ENCODE data around the gene NDUFAF5.
A peak's percentile ranks its signal among the peaks of the same experiment; 100 is the strongest.

Gene NDUFAF5

GRCh38 chr20:13778827-13779226 is 6.0 kb upstream of the NDUFAF5 start:
- TF ChIP-seq, protein P1, sequence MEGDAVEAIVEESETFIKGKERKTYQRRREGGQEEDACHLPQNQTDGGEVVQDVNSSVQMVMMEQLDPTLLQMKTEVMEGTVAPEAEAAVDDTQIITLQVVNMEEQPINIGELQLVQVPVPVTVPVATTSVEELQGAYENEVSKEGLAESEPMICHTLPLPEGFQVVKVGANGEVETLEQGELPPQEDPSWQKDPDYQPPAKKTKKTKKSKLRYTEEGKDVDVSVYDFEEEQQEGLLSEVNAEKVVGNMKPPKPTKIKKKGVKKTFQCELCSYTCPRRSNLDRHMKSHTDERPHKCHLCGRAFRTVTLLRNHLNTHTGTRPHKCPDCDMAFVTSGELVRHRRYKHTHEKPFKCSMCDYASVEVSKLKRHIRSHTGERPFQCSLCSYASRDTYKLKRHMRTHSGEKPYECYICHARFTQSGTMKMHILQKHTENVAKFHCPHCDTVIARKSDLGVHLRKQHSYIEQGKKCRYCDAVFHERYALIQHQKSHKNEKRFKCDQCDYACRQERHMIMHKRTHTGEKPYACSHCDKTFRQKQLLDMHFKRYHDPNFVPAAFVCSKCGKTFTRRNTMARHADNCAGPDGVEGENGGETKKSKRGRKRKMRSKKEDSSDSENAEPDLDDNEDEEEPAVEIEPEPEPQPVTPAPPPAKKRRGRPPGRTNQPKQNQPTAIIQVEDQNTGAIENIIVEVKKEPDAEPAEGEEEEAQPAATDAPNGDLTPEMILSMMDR (IDR thresholded peaks at IDR 0.05; ENCODE audit: low read depth, low read length, missing control alignments), result no peak
- no peak overlapping the region for H3K4me3 ChIP-seq (replicated peaks; ENCODE audit: low read depth, low read length)
- DNase-seq (ENCODE audit: extremely low read depth, low read depth), result no peak

DNA sequence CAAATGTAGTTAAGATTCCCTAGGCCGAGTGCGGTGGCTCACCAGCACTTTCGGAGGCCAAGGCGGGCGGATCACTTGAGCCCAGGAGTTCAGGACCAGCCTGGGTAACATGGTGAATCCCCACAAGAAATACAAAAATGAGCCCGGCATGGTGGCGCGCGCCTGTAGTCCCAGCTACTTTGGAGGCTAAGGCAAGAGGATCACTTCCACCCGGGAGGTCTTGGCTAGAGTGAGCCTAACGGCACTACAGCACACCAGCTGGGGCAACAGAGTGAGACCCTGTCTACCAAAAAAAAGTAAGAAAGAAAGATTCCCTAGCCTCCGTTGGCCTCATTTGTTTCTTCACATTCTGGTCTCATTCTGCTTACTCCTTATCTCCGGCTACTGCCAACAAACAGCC is 1.3 kb upstream of the NDUFAF5 start:
- no peak for DNase-seq (ENCODE audit: extremely low read depth, low read depth)
- TF ChIP-seq, protein P1 (IDR thresholded peaks at IDR 0.05; ENCODE audit: low read depth, low read length, missing control alignments), result no peak
- peak overlapping the region; percentile 65 for H3K4me3 ChIP-seq (replicated peaks; ENCODE audit: low read depth, low read length)

DNA sequence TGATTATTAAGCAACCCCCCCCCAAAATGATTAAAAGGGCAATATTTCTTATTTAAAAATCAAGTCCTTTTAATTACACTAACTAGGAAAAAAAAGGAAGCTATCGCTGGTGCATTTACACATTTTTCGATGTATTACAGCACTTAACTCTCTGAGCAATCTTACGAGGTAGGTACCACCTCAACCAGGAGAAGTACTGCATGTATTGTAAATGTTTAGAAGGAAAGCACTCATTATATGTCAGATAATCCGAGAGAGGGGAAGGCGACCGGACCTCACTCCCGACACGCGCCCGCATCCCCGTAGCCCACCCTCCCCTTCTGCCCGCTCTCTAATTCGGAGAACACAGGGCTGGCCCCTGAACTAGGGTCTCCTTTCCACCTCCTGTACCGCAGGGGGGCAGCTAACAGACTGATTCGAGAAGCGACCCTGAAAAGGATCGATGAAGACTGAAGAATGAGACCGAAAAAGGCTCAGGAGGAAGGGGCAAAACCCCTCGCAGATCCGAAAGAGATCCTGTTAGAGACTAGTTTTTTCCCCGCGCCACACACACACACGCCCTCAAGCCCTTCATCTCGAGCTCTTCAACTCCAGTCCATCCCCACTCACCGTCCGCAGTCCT is 446 bp upstream of the NDUFAF5 start:
- TF ChIP-seq, protein P1 (IDR thresholded peaks at IDR 0.05; ENCODE audit: low read depth, low read length, missing control alignments), result no peak
- DNase-seq (ENCODE audit: extremely low read depth, low read depth), result no peak
- peak overlapping the region; percentile 65 for H3K4me3 ChIP-seq (replicated peaks; ENCODE audit: low read depth, low read length)

GRCh38 chr20:13786143-13786828 is 1.5 kb downstream of the NDUFAF5 start:
- no peak for DNase-seq (ENCODE audit: extremely low read depth, low read depth)
- TF ChIP-seq, protein P1 (IDR thresholded peaks at IDR 0.05; ENCODE audit: low read depth, low read length, missing control alignments), result no peak
- peak overlapping the region; percentile 65 for H3K4me3 ChIP-seq (replicated peaks; ENCODE audit: low read depth, low read length)

DNA sequence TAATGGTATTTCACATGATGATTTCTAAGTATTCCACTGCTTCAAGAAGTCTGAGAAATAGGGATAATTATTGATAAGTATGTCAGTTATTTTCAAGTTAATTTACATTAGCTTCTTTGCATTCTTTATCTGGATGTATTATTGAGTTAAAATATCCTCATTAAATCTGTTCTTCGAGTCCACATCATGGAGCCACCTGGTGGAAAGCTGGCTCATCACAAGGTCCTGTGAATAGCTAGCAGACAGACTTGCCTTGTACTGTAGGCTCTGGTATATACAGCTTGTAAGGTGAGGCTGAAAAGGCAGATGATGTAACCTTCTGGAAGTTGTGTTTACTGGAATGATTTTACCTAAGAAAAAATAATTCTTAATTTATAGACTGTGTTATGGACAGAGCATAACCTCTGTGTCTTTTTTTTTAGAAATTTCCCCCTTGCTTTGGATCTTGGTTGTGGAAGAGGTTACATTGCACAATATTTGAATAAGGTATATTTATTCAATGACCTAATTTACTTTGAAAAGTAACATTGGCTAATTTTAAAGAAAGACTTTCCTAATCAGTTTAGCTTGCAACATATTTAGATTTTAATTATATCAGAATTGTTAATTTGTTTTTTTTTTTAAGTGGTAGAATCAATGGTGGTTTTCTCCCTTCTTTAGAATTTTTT is 3.5 kb downstream of the NDUFAF5 start:
- peak; percentile 39 for DNase-seq (ENCODE audit: extremely low read depth, low read depth)
- TF ChIP-seq, protein P1 (IDR thresholded peaks at IDR 0.05; ENCODE audit: low read depth, low read length, missing control alignments), result peak; percentile 47
- H3K4me3 ChIP-seq (replicated peaks; ENCODE audit: low read depth, low read length), result no peak overlapping the region

DNA sequence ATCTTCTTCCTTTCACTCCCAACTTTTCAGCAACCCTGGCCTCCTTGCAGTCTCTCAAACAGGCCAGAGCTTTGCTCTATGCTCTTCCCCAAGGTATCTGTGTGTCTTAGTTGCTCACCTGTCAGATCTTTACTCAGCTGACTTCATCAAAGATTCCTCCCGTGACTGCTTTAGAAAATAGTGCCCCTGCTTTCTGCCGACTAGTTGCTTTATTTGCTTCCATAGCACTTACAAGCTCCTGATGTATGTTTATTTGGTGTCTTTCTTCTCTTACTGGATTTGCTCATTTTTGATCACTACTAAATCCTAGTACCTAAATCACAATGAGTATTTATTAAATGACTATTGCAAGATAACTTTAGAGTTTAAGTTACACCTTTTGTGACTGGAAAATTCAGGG is 5.9 kb downstream of the NDUFAF5 start:
- no peak for DNase-seq (ENCODE audit: extremely low read depth, low read depth)
- TF ChIP-seq, protein P1 (IDR thresholded peaks at IDR 0.05; ENCODE audit: low read depth, low read length, missing control alignments), result no peak
- H3K4me3 ChIP-seq (replicated peaks; ENCODE audit: low read depth, low read length), result no peak overlapping the region
